GM12878 (cell line): ENCODE measurements around the gene ASIC2. TPM values are rescaled to one million over a fixed set of nuclear protein-coding genes. Genes with fewer than 3 reads are reported as not detected.

Experiments
- ATAC-seq: fragments of 200-7000 bp; cut with Tn5 transposase; 3 replicates; pipeline ENCODE4 v1.9.1; 2020; ENCODE audit warnings: mild to moderate bottlenecking, moderate library complexity
- BruUV-seq: library from RNA; stranded (reverse); fragments of 400-500 nt; replicated peaks from 2 replicates; lab custom pipeline; 2021; lab: Mats Ljungman, UMichigan
- CTCF ChIA-PET: fragments of 300-600 bp; sonication (Branson Sonifier 250); formaldehyde crosslinking; extraction: SDS; loops from one replicate; lab custom pipeline; 2021; ENCODE audit warnings: inconsistent platforms; lab: Yijun Ruan, JAX
- POLR2A ChIA-PET: fragments of 350-600 bp; formaldehyde crosslinking; extraction: SDS; loops from one replicate; lab custom pipeline; 2021; ENCODE audit warnings: inconsistent platforms; lab: Charles Lee
- RAD21 ChIA-PET: fragments of 300-600 bp; sonication (Branson Sonifier 250); formaldehyde crosslinking; loops from one replicate; lab custom pipeline; 2023; ENCODE audit warnings: antibody characterized with exemption; ENCODE audit not compliant: unreplicated experiment; lab: Charles Lee
- SMC1A ChIA-PET: fragments of 300-600 bp; sonication (Branson Sonifier 250); formaldehyde crosslinking; loops from one replicate; lab custom pipeline; 2023; ENCODE audit not compliant: unreplicated experiment, uncharacterized antibody; lab: Charles Lee
- DNase-seq: peaks from one replicate; pipeline ENCODE4 v3.0.0-alpha.2; 2011; ENCODE audit warnings: low read depth, low spot score
- FAIRE-seq: peaks from 3 replicates; lab custom pipeline; 2011; peaks lifted over from hg19 to GRCh38; lab: Jason Lieb, UNC
- H2AFZ ChIP-seq: 2 replicates; pipeline ENCODE4 v1.6.0; 2011; ENCODE audit warnings: low read depth, low read length, control low read depth; ENCODE audit not compliant: control insufficient read depth
- H3K27ac ChIP-seq: 2 replicates; pipeline ENCODE4 v1.5.1; 2011; ENCODE audit warnings: control low read depth; ENCODE audit not compliant: control insufficient read depth, insufficient read depth
- H3K27me3 ChIP-seq, 2 experiments: replicated peaks in 1 of 2; 2 replicates each; pipeline versions ENCODE4 v1.6.0 to v1.6.1; 2011; ENCODE audit warnings: low read length in 1 of 2; ENCODE audit not compliant: control insufficient read depth in 2 of 2, insufficient read depth in 2 of 2
- H3K36me3 ChIP-seq, 2 experiments: 2 replicates each; pipeline ENCODE4 v1.5.1; 2011; ENCODE audit warnings: low read length in 1 of 2; ENCODE audit not compliant: control insufficient read depth in 2 of 2, insufficient read depth in 2 of 2
- H3K4me1 ChIP-seq: 2 replicates; pipeline ENCODE4 v1.6.1; 2011; ENCODE audit warnings: mild to moderate bottlenecking, low read length, moderate library complexity, mixed read lengths; ENCODE audit not compliant: control insufficient read depth, insufficient read depth
- H3K4me2 ChIP-seq: 2 replicates; pipeline ENCODE4 v1.6.0; 2011; ENCODE audit warnings: control low read depth; ENCODE audit not compliant: control insufficient read depth, insufficient read depth
- H3K4me3 ChIP-seq: fragments of 200-600 bp; sonication (generic); 2 replicates; pipeline ENCODE4 v1.5.1; 2016
- H3K79me2 ChIP-seq: 2 replicates; pipeline ENCODE4 v1.6.0; 2011; ENCODE audit warnings: low read length; ENCODE audit not compliant: control insufficient read depth, insufficient read depth
- H3K9ac ChIP-seq: 2 replicates; pipeline ENCODE4 v1.8.0; 2011; ENCODE audit warnings: low read length, control low read depth, mixed read lengths; ENCODE audit not compliant: control insufficient read depth, insufficient read depth
- H3K9me3 ChIP-seq: replicated peaks from 3 replicates; pipeline ENCODE4 v1.5.1; 2011; ENCODE audit warnings: mild to moderate bottlenecking, low read length; ENCODE audit not compliant: control insufficient read depth, insufficient read depth
- H4K20me1 ChIP-seq: 2 replicates; pipeline ENCODE4 v1.6.0; 2011; ENCODE audit not compliant: control insufficient read depth, insufficient read depth
- CEBPB ChIP-seq, 2 experiments: fragments of 150-350 bp in 1 of 2; IDR thresholded peaks; 2 replicates each; pipeline ENCODE4 v1.6.1; 2012 to 2014; ENCODE audit warnings: low read depth in 2 of 2, low read length in 2 of 2, borderline replicate concordance in 1 of 2, inconsistent platforms in 1 of 2
- FOXM1 ChIP-seq: IDR thresholded peaks from 2 replicates; pipeline ENCODE4 v1.6.1; 2012; ENCODE audit warnings: low read depth, mild to moderate bottlenecking, inconsistent platforms, low read length, moderate library complexity
- HDAC2 ChIP-seq: fragments of 200-600 bp; sonication (generic); IDR thresholded peaks from 2 replicates; pipeline ENCODE4 v1.6.1; 2017
- NFXL1 ChIP-seq: fragments of 450-650 bp; IDR thresholded peaks from 2 replicates; pipeline ENCODE4 v1.6.1; 2017; ENCODE audit warnings: antibody characterized with exemption, mild to moderate bottlenecking, borderline replicate concordance
- SIX5 ChIP-seq: IDR thresholded peaks from 2 replicates; pipeline ENCODE4 v1.6.1; 2011; ENCODE audit warnings: mild to moderate bottlenecking, low read depth, low read length, moderate library complexity; ENCODE audit not compliant: severe bottlenecking
- SMAD5 ChIP-seq: IDR thresholded peaks from 2 replicates; pipeline ENCODE4 v1.6.1; 2016; ENCODE audit warnings: antibody characterized with exemption, low read depth
- TBL1XR1 ChIP-seq: IDR thresholded peaks from 2 replicates; pipeline ENCODE4 v1.6.1; 2012; ENCODE audit warnings: low read depth, low read length, improper control_type of control experiment
- TCF7 ChIP-seq: IDR thresholded peaks from 2 replicates; pipeline ENCODE4 v1.6.1; 2014; ENCODE audit warnings: antibody characterized with exemption, borderline replicate concordance
- WGBS: methylation state at CpG from one replicate; pipeline ENCODE4 v1.1.6; 2016; ENCODE audit warnings: low lambda C conversion rate; ENCODE audit not compliant: insufficient replicate concordance, insufficient coverage; ENCODE audit errors: missing lambda C conversion rate; 5-methylcytosine and 5-hydroxymethylcytosine counted together
- in situ Hi-C: fragments of 300-500 bp; cut with MboI; formaldehyde crosslinking; loops from 9 replicates; pipeline ENCODE4 v1.14.3; 2018; ENCODE audit warnings: mixed read lengths
- intact Hi-C: fragments of 100-400 bp; cut with micrococcal nuclease; formaldehyde crosslinking; loops from one replicate; pipeline ENCODE4 v1.14.2; 2022; ENCODE audit not compliant: unreplicated experiment
- polyA plus RNA-seq, 11 experiments: library from polyadenylated mRNA; depleted of rRNA in 4 of 11; unstranded in 6 of 11; stranded (reverse) in 5 of 11; fragments of >200 nt; fragmentation: Nextera tagmentation in 4 of 11; fragmentation: Illumina TruSeq in 1 of 11; extraction: Ambion mirVana in 4 of 11; extraction: Trizol in 1 of 11; gene quantifications; 1 replicate in 1 of 11; 2 replicates in 10 of 11; pipeline versions ENCODE4 v1.2.1 to v1.2.3, GENCODE V29; 2011 to 2016; ENCODE audit warnings: inconsistent platforms in 2 of 11, missing spikeins in 2 of 11, low read depth in 1 of 11
- total RNA-seq, 4 experiments: library from RNA; depleted of rRNA in 3 of 4; stranded (reverse); fragments of >200 nt in 3 of 4; fragmentation: Illumina TruSeq in 1 of 4; extraction: Trizol in 1 of 4; gene quantifications; 2 replicates each; pipeline versions ENCODE4 v1.2.1 to v1.2.3, GENCODE V29; 2013 to 2021
- TF ChIP-seq, protein P1 (sequence below): fragments of 450-650 bp; IDR thresholded peaks from 2 replicates; pipeline ENCODE4 v1.6.1; 2016; ENCODE audit warnings: mild to moderate bottlenecking, moderate library complexity, borderline replicate concordance

ASIC2 gene
- total and polyA plus RNA-seq, 10 of the 15 experiments (the other 5 are each of a cell fraction or from before 2014, with no cell fraction given) = not detected

DNA sequence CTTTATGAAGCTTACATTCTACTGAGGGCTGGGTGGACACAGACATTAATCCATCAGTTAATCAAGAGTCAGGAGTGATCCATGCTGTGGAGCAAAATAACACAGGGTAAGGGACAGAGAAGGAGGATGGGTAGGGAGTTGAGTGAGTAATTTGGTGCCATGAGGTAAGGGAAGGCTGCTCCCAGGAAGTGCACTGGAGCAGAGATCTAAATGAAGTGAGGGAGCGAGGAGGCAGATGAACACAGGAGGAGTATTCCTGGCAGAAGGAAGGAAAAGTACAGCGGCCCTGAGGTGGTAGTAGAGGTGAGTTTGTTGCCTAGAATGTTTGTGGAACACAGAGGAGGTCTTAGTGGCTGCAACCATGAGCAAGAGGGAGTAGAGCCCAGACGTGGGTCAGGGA lies 34.8 kb downstream of the ASIC2 start (continued):
- TF ChIP-seq TBL1XR1 (no peak), FOXM1 (no peak), NFXL1 (no peak)
- TF ChIP-seq, protein P1, sequence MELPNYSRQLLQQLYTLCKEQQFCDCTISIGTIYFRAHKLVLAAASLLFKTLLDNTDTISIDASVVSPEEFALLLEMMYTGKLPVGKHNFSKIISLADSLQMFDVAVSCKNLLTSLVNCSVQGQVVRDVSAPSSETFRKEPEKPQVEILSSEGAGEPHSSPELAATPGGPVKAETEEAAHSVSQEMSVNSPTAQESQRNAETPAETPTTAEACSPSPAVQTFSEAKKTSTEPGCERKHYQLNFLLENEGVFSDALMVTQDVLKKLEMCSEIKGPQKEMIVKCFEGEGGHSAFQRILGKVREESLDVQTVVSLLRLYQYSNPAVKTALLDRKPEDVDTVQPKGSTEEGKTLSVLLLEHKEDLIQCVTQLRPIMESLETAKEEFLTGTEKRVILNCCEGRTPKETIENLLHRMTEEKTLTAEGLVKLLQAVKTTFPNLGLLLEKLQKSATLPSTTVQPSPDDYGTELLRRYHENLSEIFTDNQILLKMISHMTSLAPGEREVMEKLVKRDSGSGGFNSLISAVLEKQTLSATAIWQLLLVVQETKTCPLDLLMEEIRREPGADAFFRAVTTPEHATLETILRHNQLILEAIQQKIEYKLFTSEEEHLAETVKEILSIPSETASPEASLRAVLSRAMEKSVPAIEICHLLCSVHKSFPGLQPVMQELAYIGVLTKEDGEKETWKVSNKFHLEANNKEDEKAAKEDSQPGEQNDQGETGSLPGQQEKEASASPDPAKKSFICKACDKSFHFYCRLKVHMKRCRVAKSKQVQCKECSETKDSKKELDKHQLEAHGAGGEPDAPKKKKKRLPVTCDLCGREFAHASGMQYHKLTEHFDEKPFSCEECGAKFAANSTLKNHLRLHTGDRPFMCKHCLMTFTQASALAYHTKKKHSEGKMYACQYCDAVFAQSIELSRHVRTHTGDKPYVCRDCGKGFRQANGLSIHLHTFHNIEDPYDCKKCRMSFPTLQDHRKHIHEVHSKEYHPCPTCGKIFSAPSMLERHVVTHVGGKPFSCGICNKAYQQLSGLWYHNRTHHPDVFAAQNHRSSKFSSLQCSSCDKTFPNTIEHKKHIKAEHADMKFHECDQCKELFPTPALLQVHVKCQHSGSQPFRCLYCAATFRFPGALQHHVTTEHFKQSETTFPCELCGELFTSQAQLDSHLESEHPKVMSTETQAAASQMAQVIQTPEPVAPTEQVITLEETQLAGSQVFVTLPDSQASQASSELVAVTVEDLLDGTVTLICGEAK = no peak
- TF ChIP-seq, all 136 proteins: peak for 0

- 24% methylated on average over 2 of the region's 2 CpGs for WGBS
- ATAC-seq (no peak), FAIRE-seq (no peak), DNase-seq (no peak)
- no peak overlapping the region for H3K27ac ChIP-seq
- H3K9ac ChIP-seq = no peak overlapping the region
- H3K4me3 ChIP-seq = no peak overlapping the region
- BruUV-seq = no TSS peak
- SMC1A ChIA-PET = no interaction called here
- CTCF ChIA-PET = no interaction called here
- H4K20me1 ChIP-seq = no peaks in the 10 kb centered on the region
- H3K27me3 ChIP-seq = peaks cover 0 to 1% of the 10 kb centered on the region in 2 experiments; a peak in 1 of 4 replicates
- TF ChIP-seq HDAC2 = no peak
- no peak for TF ChIP-seq CEBPB (IDR thresholded peaks at IDR 0.05; ENCODE audit: borderline replicate concordance in 1 of 2, low read depth in 2 of 2, low read length in 2 of 2)
- no peak for TF ChIP-seq SIX5
- no peak for TF ChIP-seq SMAD5
- TF ChIP-seq TCF7 = no peak
- RAD21 ChIA-PET = no interaction called here
- intact Hi-C loops (no loop called here), in situ Hi-C loops (no loop called here)
- no peaks in the 10 kb centered on the region for H3K9me3 ChIP-seq
- no peaks in the 10 kb centered on the region for H3K36me3 ChIP-seq
- no peaks in the 10 kb centered on the region for H3K4me1 ChIP-seq
- H2AFZ ChIP-seq = no peak overlapping the region
- H3K4me2 ChIP-seq = no peak overlapping the region
- POLR2A ChIA-PET = no interaction called here
- no peaks in the 10 kb centered on the region for H3K79me2 ChIP-seq
Observed at GRCh38 chr17:33245183-33245582, 47.9 kb downstream of the ASIC2 start.
